Tibial artery (tissue), 4 donors: Measurements from ENCODE around the gene PRXL2B.

Experiments used
- DNase-seq, 2 donors: peaks; one replicate each; pipeline ENCODE4 v3.0.0-alpha.2; 2019
- H3K27ac ChIP-seq, 2 donors: fragments of 200-600 bp; sonication (generic) in 1 of 2; 1 replicate in 1 of 2; 2 replicates in 1 of 2; pipeline ENCODE4 v1.5.1; 2018 to 2019; ENCODE audit warnings: mild to moderate bottlenecking in 1 of 2
- H3K27me3 ChIP-seq, 2 donors: fragments of 200-600 bp; sonication (generic) in 1 of 2; one replicate each; pipeline versions ENCODE4 v1.5.1 to v1.6.0; 2016 to 2019
- H3K36me3 ChIP-seq, 3 donors: fragments of 200-600 bp; sonication (generic) in 2 of 3; one replicate each; pipeline ENCODE4 v1.5.1; 2016 to 2019; ENCODE audit warnings: mild to moderate bottlenecking in 2 of 3
- H3K4me1 ChIP-seq, 4 donors: fragments of 200-600 bp; sonication (generic) in 2 of 4; 1 replicate in 3 of 4; 2 replicates in 1 of 4; pipeline ENCODE4 v1.5.1; 2016 to 2019
- H3K4me3 ChIP-seq, 2 donors: fragments of 200-600 bp; sonication (generic) in 1 of 2; 1 replicate in 1 of 2; 2 replicates in 1 of 2; pipeline ENCODE4 v1.5.1; 2018 to 2019; ENCODE audit warnings: mild to moderate bottlenecking in 2 of 2
- H3K9me3 ChIP-seq, 3 donors: fragments of 200-600 bp; sonication (generic) in 1 of 3; one replicate each; pipeline ENCODE4 v1.5.1; 2016 to 2019
- CTCF ChIP-seq, 2 experiments: fragments of 200-600 bp in 1 of 2; fragments of 450-650 bp in 1 of 2; IDR thresholded peaks; one replicate each; pipeline ENCODE4 v1.5.1; 2017 to 2019; ENCODE audit warnings: antibody characterized with exemption in 2 of 2, mild to moderate bottlenecking in 1 of 2, moderate library complexity in 1 of 2
- intact Hi-C: fragments of 100-400 bp; cut with DNase I; formaldehyde crosslinking; loops from one replicate; pipeline ENCODE4 v1.15.0; 2023; ENCODE audit warnings: low total_unique reads

PRXL2B gene

GRCh38 chr1:2561446-2561845 is 25.1 kb upstream of the PRXL2B start:
- no peak for DNase-seq
- no peak for TF ChIP-seq CTCF (IDR thresholded peaks at IDR 0.05)
- intact Hi-C loops = no loop called here
- Histone ChIP-seq H3K27ac (no peak overlapping the region), H3K9me3 (no peaks in the 10 kb centered on the region), H3K27me3 (peaks cover 0 to 13% of the 10 kb centered on the region in 2 donors), H3K4me3 (no peak overlapping the region), H3K36me3 (peaks cover 0 to 58% (median 33%) of the 10 kb centered on the region in 3 donors), H3K4me1 (peaks cover 0 to 19% (median 14%) of the 10 kb centered on the region in 4 donors)

- intact Hi-C loops = no loop called here
These were observed 24.4 kb upstream of the PRXL2B start for GRCh38 chr1:2561898-2562895.

DNA sequence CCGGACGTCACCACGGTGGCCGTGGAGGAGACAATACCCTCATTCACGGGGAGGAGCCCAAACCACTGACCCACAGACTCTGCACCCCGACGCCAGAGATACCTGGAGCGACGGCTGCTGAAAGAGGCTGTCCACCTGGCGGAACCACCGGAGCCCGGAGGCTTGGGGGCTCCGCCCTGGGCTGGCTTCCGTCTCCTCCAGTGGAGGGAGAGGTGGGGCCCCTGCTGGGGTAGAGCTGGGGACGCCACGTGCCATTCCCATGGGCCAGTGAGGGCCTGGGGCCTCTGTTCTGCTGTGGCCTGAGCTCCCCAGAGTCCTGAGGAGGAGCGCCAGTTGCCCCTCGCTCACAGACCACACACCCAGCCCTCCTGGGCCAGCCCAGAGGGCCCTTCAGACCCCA is 23.4 kb upstream of the PRXL2B start:
- Histone ChIP-seq H3K27me3 (peaks cover 0 to 25% of the 10 kb centered on the region in 2 donors), H3K36me3 (peaks cover 0 to 55% (median 33%) of the 10 kb centered on the region in 3 donors), H3K27ac (no peak overlapping the region), H3K4me1 (peaks cover 0 to 2% (median 0%) of the 10 kb centered on the region in 4 donors), H3K9me3 (no peaks in the 10 kb centered on the region), H3K4me3 (no peak overlapping the region)
- intact Hi-C loops = no loop called here
- TF ChIP-seq CTCF (IDR thresholded peaks at IDR 0.05) = no peak
- DNase-seq = no peak

More at GRCh38 chr1:2561898-2562895, 24.4 kb upstream of the PRXL2B start:
- Histone ChIP-seq H3K4me3 (no peak overlapping the region), H3K27ac (no peak overlapping the region), H3K9me3 (no peaks in the 10 kb centered on the region), H3K36me3 (peaks cover 0 to 58% (median 33%) of the 10 kb centered on the region in 3 donors), H3K4me1 (peaks cover 0 to 12% (median 7%) of the 10 kb centered on the region in 4 donors), H3K27me3 (peaks cover 0 to 20% of the 10 kb centered on the region in 2 donors)
- DNase-seq = no peak
- peak; percentile 7 to 15 for TF ChIP-seq CTCF (IDR thresholded peaks at IDR 0.05)

GRCh38 chr1:2564006-2564814 is 22.4 kb upstream of the PRXL2B start:
- peaks cover 0 to 25% of the 10 kb centered on the region in 2 donors for H3K27me3 ChIP-seq
- H3K36me3 ChIP-seq = peaks cover 0 to 45% (median 33%) of the 10 kb centered on the region in 3 donors
- H3K4me1 ChIP-seq = no peaks in the 10 kb centered on the region
- intact Hi-C loops = no loop called here
- no peak overlapping the region for H3K27ac ChIP-seq
- DNase-seq = no peak
- TF ChIP-seq CTCF (IDR thresholded peaks at IDR 0.05) = no peak
- no peaks in the 10 kb centered on the region for H3K9me3 ChIP-seq
- no peak overlapping the region for H3K4me3 ChIP-seq

GRCh38 chr1:2564815-2565374 is 21.7 kb upstream of the PRXL2B start:
- no peaks in the 10 kb centered on the region for H3K4me1 ChIP-seq
- intact Hi-C loops = no loop called here
- no peak overlapping the region for H3K27ac ChIP-seq
- H3K4me3 ChIP-seq = no peak overlapping the region
- H3K36me3 ChIP-seq = peaks cover 0 to 39% (median 28%) of the 10 kb centered on the region in 3 donors
- no peaks in the 10 kb centered on the region for H3K9me3 ChIP-seq
- H3K27me3 ChIP-seq = peaks cover 0 to 25% of the 10 kb centered on the region in 2 donors
- no peak for TF ChIP-seq CTCF (IDR thresholded peaks at IDR 0.05)
- DNase-seq = no peak
